Activated CD8-positive, alpha-beta T cell treated with anti-CD3 and anti-CD28 coated beads for 36 hours (primary cell): Measurements from ENCODE around the gene PPP3CA. TPM values are rescaled to one million over a fixed set of nuclear protein-coding genes. Genes with fewer than 3 reads are reported as not detected.

Experiments
- ATAC-seq: fragments of 200-7000 bp; cut with Tn5 transposase; one replicate; pipeline ENCODE4 v1.10.0; 2021; ENCODE audit warnings: mild to moderate bottlenecking, moderate library complexity
- CTCF ChIA-PET: fragments of 350-600 bp; sonication (Branson Sonifier 250); formaldehyde crosslinking; loops from one replicate; lab custom pipeline; 2021; ENCODE audit warnings: antibody characterized with exemption; lab: Charles Lee
- POLR2A ChIA-PET: fragments of 350-600 bp; sonication (Branson Sonifier 250); formaldehyde crosslinking; loops from one replicate; lab custom pipeline; 2021; ENCODE audit warnings: antibody characterized with exemption; lab: Charles Lee
- DNase-seq: peaks from one replicate; pipeline ENCODE4 v3.0.0-alpha.2; 2020
- H3K27ac Mint-ChIP-seq: one replicate; pipeline ENCODE4 v1.8.0; 2021; ENCODE audit warnings: mild to moderate bottlenecking, mixed read lengths
- H3K27me3 Mint-ChIP-seq: one replicate; pipeline ENCODE4 v1.8.0; 2021; ENCODE audit warnings: mixed read lengths
- H3K36me3 Mint-ChIP-seq: one replicate; pipeline ENCODE4 v1.8.0; 2021; ENCODE audit warnings: low read depth, mixed read lengths
- H3K4me1 Mint-ChIP-seq: one replicate; pipeline ENCODE4 v1.8.0; 2021; ENCODE audit warnings: low read depth, mixed read lengths
- H3K4me3 Mint-ChIP-seq: one replicate; pipeline ENCODE4 v1.8.0; 2021; ENCODE audit warnings: mild to moderate bottlenecking, moderate library complexity, mixed read lengths
- H3K9me3 Mint-ChIP-seq: one replicate; pipeline ENCODE4 v1.8.0; 2021; ENCODE audit warnings: mixed read lengths
- CTCF ChIP-seq: fragments of 200-600 bp; IDR thresholded peaks from one replicate; pipeline ENCODE4 v1.8.0; 2022; ENCODE audit warnings: antibody characterized with exemption, mild to moderate bottlenecking
- intact Hi-C: fragments of 100-400 bp; cut with micrococcal nuclease; formaldehyde crosslinking; loops from one replicate; pipeline ENCODE4 v1.10.0; 2022
- total RNA-seq, 2 experiments: library from RNA; stranded (reverse); gene quantifications; one replicate each; pipeline ENCODE4 v1.2.3, GENCODE V29; 2021

The PPP3CA gene
- total RNA-seq, 2 experiments from 2014 or later = 11.8 to 12.7 TPM

GRCh38 chr4:101065935-101066485 is 281.3 kb downstream of the PPP3CA start:
- ATAC-seq (no peak), DNase-seq (no peak)
- ChIA-PET CTCF (interaction anchor here (1.3 to 1.8 kb wide), 2 partner anchors 11 to 24 kb away, joined by 4 to 5 read pairs; no protein-coding TSS in a partner anchor), POLR2A (no interaction called here)
- peaks cover 5% of the 10 kb centered on the region for H3K36me3 Mint-ChIP-seq
- H3K27ac Mint-ChIP-seq = no peak overlapping the region
- H3K9me3 Mint-ChIP-seq = no peaks in the 10 kb centered on the region
- no peaks in the 10 kb centered on the region for H3K27me3 Mint-ChIP-seq
- no peaks in the 10 kb centered on the region for H3K4me1 Mint-ChIP-seq
- TF ChIP-seq CTCF = no peak
- intact Hi-C loops = no loop called here
- H3K4me3 Mint-ChIP-seq = no peak overlapping the region

GRCh38 chr4:101065346-101065745 is 282.0 kb downstream of the PPP3CA start:
- Mint-ChIP-seq H3K4me1 (no peaks in the 10 kb centered on the region), H3K27me3 (no peaks in the 10 kb centered on the region), H3K36me3 (peaks cover 5% of the 10 kb centered on the region), H3K4me3 (no peak overlapping the region), H3K27ac (no peak overlapping the region), H3K9me3 (no peaks in the 10 kb centered on the region)
- intact Hi-C loops = no loop called here
- TF ChIP-seq CTCF = no peak
- DNase-seq (no peak), ATAC-seq (no peak)
- CTCF ChIA-PET = interaction anchor here (1.8 kb wide), 1 partner anchor 11 kb away, joined by 5 read pairs; no protein-coding TSS in a partner anchor
- POLR2A ChIA-PET = no interaction called here

GRCh38 chr4:101064541-101065180 is 282.7 kb downstream of the PPP3CA start:
- no peak for ATAC-seq
- intact Hi-C loops = loop anchor here (5.0 kb wide), 1 partner anchor 782 kb away; no protein-coding TSS in a partner anchor
- no peak for TF ChIP-seq CTCF

GRCh38 chr4:101055392-101055791 is 291.9 kb downstream of the PPP3CA start:
- Mint-ChIP-seq H3K27ac (no peak overlapping the region), H3K4me1 (peaks cover 6% of the 10 kb centered on the region), H3K36me3 (peaks cover 2% of the 10 kb centered on the region), H3K27me3 (no peaks in the 10 kb centered on the region), H3K4me3 (no peak overlapping the region), H3K9me3 (no peaks in the 10 kb centered on the region)
- intact Hi-C loops = no loop called here
- POLR2A ChIA-PET = no interaction called here
- DNase-seq (no peak), ATAC-seq (no peak)
- CTCF ChIA-PET = no interaction called here
- no peak for TF ChIP-seq CTCF

More at GRCh38 chr4:101064541-101065180, 282.7 kb downstream of the PPP3CA start:
- no peak overlapping the region for H3K4me3 Mint-ChIP-seq
- H3K9me3 Mint-ChIP-seq = no peaks in the 10 kb centered on the region
- ChIA-PET POLR2A (no interaction called here), CTCF (interaction anchor here (1.8 kb wide), 1 partner anchor 12 kb away, joined by 5 read pairs; no protein-coding TSS in a partner anchor)
- H3K27ac Mint-ChIP-seq = no peak overlapping the region
- DNase-seq = no peak
- peaks cover 5% of the 10 kb centered on the region for H3K36me3 Mint-ChIP-seq
- no peaks in the 10 kb centered on the region for H3K27me3 Mint-ChIP-seq
- H3K4me1 Mint-ChIP-seq = no peaks in the 10 kb centered on the region

- POLR2A ChIA-PET = interaction anchor here (0.6 kb wide), 1 partner anchor 665 kb away, joined by 3 read pairs; no protein-coding TSS in a partner anchor
- CTCF ChIA-PET = no interaction called here
- H3K27ac Mint-ChIP-seq = no peak overlapping the region
- intact Hi-C loops = no loop called here
- TF ChIP-seq CTCF = no peak
- no peaks in the 10 kb centered on the region for H3K27me3 Mint-ChIP-seq
- H3K4me3 Mint-ChIP-seq = no peak overlapping the region
- H3K9me3 Mint-ChIP-seq = no peaks in the 10 kb centered on the region
- H3K4me1 Mint-ChIP-seq = peaks cover 6% of the 10 kb centered on the region
- H3K36me3 Mint-ChIP-seq = no peaks in the 10 kb centered on the region
- no peak for ATAC-seq
- DNase-seq = no peak
Observed at GRCh38 chr4:101050837-101051205, 296.5 kb downstream of the PPP3CA start.
